Measurements from ENCODE around the gene KLHDC7B. TPM values are rescaled to one million over a fixed set of nuclear protein-coding genes. Genes with fewer than 3 reads are reported as not detected.

KLHDC7B gene
- total and polyA plus RNA-seq, 9 donors = 0.04 to 0.13 (median 0.10) TPM; not detected in 2

DNA sequence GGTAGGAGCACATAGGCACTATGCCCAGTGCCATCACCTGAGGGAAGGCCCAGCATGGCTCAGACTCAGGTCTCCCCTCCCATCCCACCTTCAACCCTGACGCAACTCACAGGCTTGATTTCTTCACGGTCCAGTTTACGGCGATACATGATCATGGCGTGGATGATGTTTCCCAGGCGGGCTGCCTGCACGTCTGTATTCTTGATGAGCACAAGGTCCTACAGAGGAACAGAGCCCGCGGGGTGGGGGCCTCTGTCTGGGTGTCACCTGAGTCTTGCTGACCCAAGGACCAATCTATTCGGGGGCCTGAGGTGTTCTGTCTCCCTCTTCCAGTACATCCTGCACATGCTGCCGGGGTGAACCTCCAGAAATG is 28.7 kb downstream of the KLHDC7B start:
- peaks cover 9% of the 10 kb centered on the region for H3K4me1 ChIP-seq (ENCODE audit: insufficient read depth)
- intact Hi-C loops (cut with DNase I) = no loop called here
- no peaks in the 10 kb centered on the region for H3K9me3 ChIP-seq
- no peaks in the 10 kb centered on the region for H3K36me3 ChIP-seq
- TF ChIP-seq POLR2A (IDR thresholded peaks at IDR 0.05) = no peak
- TF ChIP-seq, protein P1, sequence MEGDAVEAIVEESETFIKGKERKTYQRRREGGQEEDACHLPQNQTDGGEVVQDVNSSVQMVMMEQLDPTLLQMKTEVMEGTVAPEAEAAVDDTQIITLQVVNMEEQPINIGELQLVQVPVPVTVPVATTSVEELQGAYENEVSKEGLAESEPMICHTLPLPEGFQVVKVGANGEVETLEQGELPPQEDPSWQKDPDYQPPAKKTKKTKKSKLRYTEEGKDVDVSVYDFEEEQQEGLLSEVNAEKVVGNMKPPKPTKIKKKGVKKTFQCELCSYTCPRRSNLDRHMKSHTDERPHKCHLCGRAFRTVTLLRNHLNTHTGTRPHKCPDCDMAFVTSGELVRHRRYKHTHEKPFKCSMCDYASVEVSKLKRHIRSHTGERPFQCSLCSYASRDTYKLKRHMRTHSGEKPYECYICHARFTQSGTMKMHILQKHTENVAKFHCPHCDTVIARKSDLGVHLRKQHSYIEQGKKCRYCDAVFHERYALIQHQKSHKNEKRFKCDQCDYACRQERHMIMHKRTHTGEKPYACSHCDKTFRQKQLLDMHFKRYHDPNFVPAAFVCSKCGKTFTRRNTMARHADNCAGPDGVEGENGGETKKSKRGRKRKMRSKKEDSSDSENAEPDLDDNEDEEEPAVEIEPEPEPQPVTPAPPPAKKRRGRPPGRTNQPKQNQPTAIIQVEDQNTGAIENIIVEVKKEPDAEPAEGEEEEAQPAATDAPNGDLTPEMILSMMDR (IDR thresholded peaks at IDR 0.05) = no peak
- 84 to 89% (median 87%) methylated on average over 11 of the region's 11 CpGs for WGBS, 3 donors
- H3K27me3 ChIP-seq = no peaks in the 10 kb centered on the region
- no peak overlapping the region for H3K4me3 ChIP-seq
- DNase-seq = no peak
- no peak overlapping the region for H3K27ac ChIP-seq

DNA sequence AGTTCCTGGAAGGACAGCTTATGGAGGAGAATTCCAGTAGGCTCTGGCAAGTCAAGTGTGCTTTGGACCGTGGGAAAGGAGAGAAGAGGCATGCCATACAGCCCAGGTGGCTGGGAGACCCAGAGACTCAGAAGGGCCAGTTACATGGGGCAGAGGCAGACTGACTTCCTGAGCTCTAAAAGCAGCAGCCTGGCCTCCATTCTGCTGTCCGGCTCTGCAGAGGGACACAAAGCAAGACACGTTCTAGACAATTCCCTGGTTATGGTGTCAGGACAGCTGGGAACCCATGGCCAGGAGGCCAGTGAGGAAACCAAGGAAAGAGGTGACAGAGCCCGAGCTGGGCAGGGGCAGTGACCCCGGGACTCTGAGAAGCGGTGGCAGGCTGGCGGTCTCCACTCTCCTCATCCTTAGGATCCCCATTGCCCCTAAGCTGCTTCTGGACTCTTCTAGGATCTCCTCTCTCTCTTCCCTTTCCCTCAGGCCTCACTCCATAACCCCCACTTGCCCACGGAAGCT is 29.8 kb downstream of the KLHDC7B start:
- WGBS, 3 donors = 72 to 80% (median 77%) methylated on average over 8 of the region's 8 CpGs
- DNase-seq = no peak
- no peak overlapping the region for H3K27ac ChIP-seq
- no peaks in the 10 kb centered on the region for H3K27me3 ChIP-seq
- TF ChIP-seq, protein P1 (IDR thresholded peaks at IDR 0.05) = no peak
- TF ChIP-seq POLR2A (IDR thresholded peaks at IDR 0.05) = no peak
- TF ChIP-seq EP300 (IDR thresholded peaks at IDR 0.05) = no peak
- no peaks in the 10 kb centered on the region for H3K36me3 ChIP-seq
- H3K4me1 ChIP-seq (ENCODE audit: insufficient read depth) = peaks cover 9% of the 10 kb centered on the region
- no peaks in the 10 kb centered on the region for H3K9me3 ChIP-seq
- no peak overlapping the region for H3K4me3 ChIP-seq
- intact Hi-C loops (cut with DNase I) = no loop called here

DNA sequence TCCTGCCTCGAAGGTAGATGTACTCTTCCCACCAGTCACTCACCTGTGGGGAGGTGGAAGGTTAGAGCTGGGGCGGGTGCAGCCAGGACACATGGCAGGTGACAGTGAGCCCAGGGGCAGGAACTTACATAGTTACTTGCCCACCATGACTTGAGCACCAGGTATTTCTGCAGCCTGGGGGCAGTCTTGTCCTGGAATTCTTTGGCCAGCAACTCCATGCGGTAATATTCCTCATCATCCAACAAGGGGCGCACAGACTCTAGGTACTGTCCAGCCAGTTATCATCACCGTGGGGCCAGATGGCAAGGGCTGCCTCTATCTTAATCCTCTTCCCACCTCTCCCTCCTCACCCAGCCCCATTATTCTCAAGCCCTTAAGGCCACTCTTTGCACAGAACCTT is 30.4 kb downstream of the KLHDC7B start:
- 42 to 54% (median 48%) methylated on average over 5 of the region's 5 CpGs for WGBS, 3 donors
- no peak for DNase-seq
- H3K27me3 ChIP-seq = no peaks in the 10 kb centered on the region
- TF ChIP-seq POLR2A (IDR thresholded peaks at IDR 0.05) = no peak
- TF ChIP-seq, protein P1 (IDR thresholded peaks at IDR 0.05) = no peak
- no peak for TF ChIP-seq EP300 (IDR thresholded peaks at IDR 0.05)
- H3K4me3 ChIP-seq = no peak overlapping the region
- intact Hi-C loops (cut with DNase I) = no loop called here
- H3K27ac ChIP-seq = no peak overlapping the region
- H3K4me1 ChIP-seq (ENCODE audit: insufficient read depth) = peaks cover 9% of the 10 kb centered on the region
- H3K9me3 ChIP-seq = no peaks in the 10 kb centered on the region
- H3K36me3 ChIP-seq = no peaks in the 10 kb centered on the region

DNA sequence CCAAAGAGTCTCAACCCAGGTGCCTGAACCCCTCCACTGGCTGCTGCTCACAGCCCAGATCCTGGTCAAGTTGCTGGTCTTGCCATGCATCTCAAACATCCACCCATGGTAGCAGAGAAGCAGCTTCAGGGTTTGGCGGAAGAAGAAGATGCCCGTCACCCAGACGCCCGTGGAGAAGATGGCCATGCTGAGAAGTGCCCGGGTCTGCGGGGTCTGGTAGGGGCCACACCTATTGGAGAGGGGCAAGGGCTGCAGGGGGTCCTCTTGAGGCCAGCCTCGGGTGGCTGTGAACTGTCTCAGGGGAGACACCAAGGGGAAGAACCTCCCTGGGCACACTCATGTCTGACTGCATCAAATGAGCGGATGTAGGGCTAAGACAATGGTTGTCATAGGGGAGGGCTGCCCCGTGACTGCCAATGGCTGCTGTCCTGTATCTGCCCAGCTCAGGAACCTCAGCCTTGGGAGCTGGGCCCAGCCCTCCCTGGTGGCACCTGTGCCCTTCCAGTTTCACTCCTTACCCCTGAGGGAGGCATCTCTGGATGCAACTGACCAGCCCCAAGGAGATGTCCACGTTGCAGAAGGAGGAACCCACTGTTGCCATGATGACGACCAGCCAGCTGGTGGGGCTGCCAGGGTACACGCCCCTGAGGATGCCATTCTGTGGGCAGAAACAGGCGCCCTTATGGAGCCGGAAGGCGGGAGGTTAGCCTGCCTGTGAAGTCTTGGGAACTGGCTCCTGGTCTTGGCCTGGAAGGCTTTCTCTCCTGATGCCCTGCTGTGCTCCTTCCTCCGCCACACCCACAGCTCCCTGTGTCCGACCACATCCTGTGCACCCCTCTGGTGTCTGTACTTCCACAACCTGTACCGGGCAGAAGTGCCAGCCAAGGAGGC is 31.4 kb downstream of the KLHDC7B start:
- Histone ChIP-seq H3K27me3 (no peaks in the 10 kb centered on the region), H3K36me3 (no peaks in the 10 kb centered on the region), H3K4me1 (ENCODE audit: insufficient read depth) (peaks cover 12% of the 10 kb centered on the region), H3K9me3 (no peaks in the 10 kb centered on the region), H3K27ac (no peak overlapping the region), H3K4me3 (no peak overlapping the region)
- TF ChIP-seq, protein P1 (IDR thresholded peaks at IDR 0.05) = no peak
- TF ChIP-seq POLR2A (IDR thresholded peaks at IDR 0.05) (no peak), EP300 (IDR thresholded peaks at IDR 0.05) (no peak)
- intact Hi-C loops (cut with DNase I) = no loop called here
- 76 to 83% (median 80%) methylated on average over 18 of the region's 18 CpGs for WGBS, 3 donors
- DNase-seq = no peak
